ENCODE measurements around the gene TPO. TPM values are rescaled to one million over a fixed set of nuclear protein-coding genes. Genes with fewer than 3 reads are reported as not detected.

The TPO gene
- total RNA-seq, 3 donors from 2014 or later, result 5.1 to 21.0 (median 15.1) TPM

DNA sequence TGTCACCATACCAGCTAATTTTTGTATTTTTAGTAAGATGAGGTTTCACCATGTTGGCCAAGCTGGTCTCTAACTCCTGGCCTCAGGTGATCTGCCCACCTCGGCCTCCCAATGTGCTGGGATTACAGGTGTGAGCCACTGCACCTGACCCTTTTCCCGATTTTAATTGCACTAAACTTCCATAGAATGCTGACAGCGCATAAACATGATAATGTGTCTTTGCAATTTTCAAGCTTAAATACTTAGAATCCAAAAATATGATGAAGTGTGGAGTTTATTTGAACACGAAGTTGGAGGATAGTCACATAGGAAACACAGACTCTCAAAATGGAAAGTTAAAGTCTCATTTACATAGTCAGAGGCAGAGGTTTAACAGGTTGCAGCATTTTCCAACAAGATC, 138.6 kb downstream of the TPO start:
- no peak for TF ChIP-seq POLR2AphosphoS5 (IDR thresholded peaks at IDR 0.05)
- H3K27me3 ChIP-seq, result no peaks in the 10 kb centered on the region
- H3K27ac ChIP-seq, result peak overlapping the region; percentile 77 to 84
- DNase-seq (ENCODE audit: low spot score in 2 of 2), result no peak
- no peaks in the 10 kb centered on the region for H3K36me3 ChIP-seq
- H3K4me1 ChIP-seq, result no peaks in the 10 kb centered on the region
- H3K4me3 ChIP-seq, result no peak overlapping the region
- H3K9me3 ChIP-seq, result no peaks in the 10 kb centered on the region
- intact Hi-C loops (cut with DNase I; ENCODE audit: low total_unique reads), result no loop called here

GRCh38 chr2:1552611-1553010, 139.3 kb downstream of the TPO start:
- Histone ChIP-seq H3K4me1 (no peaks in the 10 kb centered on the region), H3K27me3 (no peaks in the 10 kb centered on the region), H3K27ac (peak overlapping the region; percentile 77 to 84), H3K36me3 (no peaks in the 10 kb centered on the region), H3K4me3 (no peak overlapping the region), H3K9me3 (no peaks in the 10 kb centered on the region)
- intact Hi-C loops (cut with DNase I; ENCODE audit: low total_unique reads), result no loop called here
- TF ChIP-seq CTCF (IDR thresholded peaks at IDR 0.05) (no peak), POLR2A (IDR thresholded peaks at IDR 0.05) (no peak), POLR2AphosphoS5 (IDR thresholded peaks at IDR 0.05) (no peak)
- DNase-seq (ENCODE audit: low spot score in 2 of 2), result peak in 1 of 2 donors; percentile 24

DNA sequence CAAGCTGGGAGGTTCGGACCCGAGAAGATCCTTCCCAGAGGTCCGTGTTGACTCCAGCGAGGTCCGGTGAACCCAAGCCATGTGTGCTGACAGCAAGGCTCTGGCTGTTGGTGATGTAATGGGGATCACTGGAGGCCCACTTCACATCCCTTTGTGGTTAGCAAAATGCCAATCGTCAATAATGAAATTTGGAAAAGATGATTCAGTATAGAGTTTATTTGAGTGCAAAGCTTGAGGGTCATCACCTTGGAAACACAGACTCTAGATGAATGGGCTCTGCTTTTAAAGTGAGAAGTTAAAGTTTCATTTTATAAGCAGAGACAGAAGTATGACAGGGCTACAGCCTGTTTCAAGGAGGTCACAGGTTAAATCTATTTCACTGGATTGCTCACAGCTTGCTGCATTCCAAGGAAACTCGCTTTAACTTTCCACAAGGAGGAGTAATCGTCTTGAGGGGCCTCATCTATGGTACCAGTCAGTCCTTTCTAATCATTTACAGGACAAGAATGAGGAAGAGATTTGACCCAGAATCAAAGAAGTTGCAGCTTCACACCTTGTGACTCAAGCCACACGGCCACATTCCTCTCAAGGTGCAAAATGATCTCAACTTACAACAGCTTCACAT, 140.5 kb downstream of the TPO start:
- peak overlapping the region; percentile 26 to 68 for H3K27ac ChIP-seq
- no peaks in the 10 kb centered on the region for H3K9me3 ChIP-seq
- TF ChIP-seq CTCF (IDR thresholded peaks at IDR 0.05) (no peak), POLR2AphosphoS5 (IDR thresholded peaks at IDR 0.05) (peak in 1 of 3 donors; percentile 39), POLR2A (IDR thresholded peaks at IDR 0.05) (no peak)
- no peaks in the 10 kb centered on the region for H3K36me3 ChIP-seq
- intact Hi-C loops (cut with DNase I; ENCODE audit: low total_unique reads), result no loop called here
- H3K4me1 ChIP-seq, result no peaks in the 10 kb centered on the region
- H3K4me3 ChIP-seq, result no peak overlapping the region
- DNase-seq (ENCODE audit: low spot score in 2 of 2), result peak; percentile 39 to 48
- no peaks in the 10 kb centered on the region for H3K27me3 ChIP-seq

- Histone ChIP-seq H3K27me3 (no peaks in the 10 kb centered on the region), H3K9me3 (no peaks in the 10 kb centered on the region), H3K36me3 (no peaks in the 10 kb centered on the region), H3K27ac (no peak overlapping the region), H3K4me3 (no peak overlapping the region), H3K4me1 (no peaks in the 10 kb centered on the region)
- intact Hi-C loops (cut with DNase I; ENCODE audit: low total_unique reads), result no loop called here
- TF ChIP-seq POLR2A (IDR thresholded peaks at IDR 0.05) (no peak), CTCF (IDR thresholded peaks at IDR 0.05) (no peak), POLR2AphosphoS5 (IDR thresholded peaks at IDR 0.05) (no peak)
- no peak for DNase-seq (ENCODE audit: low spot score in 2 of 2)
Observed at GRCh38 chr2:1556286-1556685, 143.0 kb downstream of the TPO start.

GRCh38 chr2:1556776-1557466, 143.7 kb downstream of the TPO start:
- H3K27me3 ChIP-seq, result no peaks in the 10 kb centered on the region
- TF ChIP-seq CTCF (IDR thresholded peaks at IDR 0.05) (no peak), POLR2AphosphoS5 (IDR thresholded peaks at IDR 0.05) (no peak), POLR2A (IDR thresholded peaks at IDR 0.05) (no peak)
- no peaks in the 10 kb centered on the region for H3K36me3 ChIP-seq
- DNase-seq (ENCODE audit: low spot score in 2 of 2), result no peak
- no peaks in the 10 kb centered on the region for H3K4me1 ChIP-seq
- intact Hi-C loops (cut with DNase I; ENCODE audit: low total_unique reads), result no loop called here
- H3K9me3 ChIP-seq, result no peaks in the 10 kb centered on the region
- H3K27ac ChIP-seq, result no peak overlapping the region
- H3K4me3 ChIP-seq, result no peak overlapping the region
